ENCODE measurements around the gene CAPN11.

DNA sequence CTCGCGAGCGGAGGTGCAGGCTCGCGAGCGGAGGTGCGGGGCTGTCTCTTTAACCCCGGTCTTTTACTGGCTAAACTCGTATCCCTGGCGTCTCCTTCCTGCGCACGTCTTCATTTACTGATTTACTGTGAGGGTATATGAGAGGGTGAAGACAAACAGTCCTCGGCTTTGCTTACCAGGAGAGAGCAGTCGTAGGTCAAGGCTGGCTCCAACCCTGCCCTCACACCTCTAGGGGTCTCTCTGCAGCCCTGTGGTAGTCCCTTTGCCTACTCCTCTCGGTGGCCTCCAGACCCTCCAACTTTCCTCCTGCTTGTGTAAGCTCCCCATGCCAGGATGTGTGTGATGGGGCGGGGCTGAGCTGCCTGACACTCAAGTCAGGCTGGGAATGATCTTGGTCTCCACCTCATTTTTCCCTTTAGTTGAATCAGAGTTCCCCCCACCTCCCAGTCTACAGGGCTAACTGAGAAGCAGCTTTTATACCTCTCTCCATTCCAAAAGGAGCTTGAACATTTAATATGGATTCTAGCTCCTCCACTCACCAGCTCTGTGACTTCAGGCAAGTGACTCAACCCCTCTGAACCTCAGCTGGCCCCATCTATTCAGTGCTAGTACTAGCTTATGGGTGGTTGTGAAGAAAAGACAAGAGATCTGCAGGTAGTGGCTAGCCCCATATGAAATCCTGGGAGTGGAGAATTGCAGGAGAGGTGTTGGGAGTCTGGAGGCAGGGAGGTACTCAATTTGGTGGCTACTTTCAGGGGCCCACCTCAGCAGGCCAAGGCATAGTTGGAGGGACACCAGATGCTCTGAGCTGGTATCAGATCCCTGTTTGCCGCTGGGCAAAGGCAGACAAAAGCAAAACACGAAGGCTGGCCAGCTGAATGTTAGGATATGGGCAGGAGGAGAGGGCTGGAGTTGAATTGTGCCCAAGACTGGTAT, 65.7 kb downstream of the CAPN11 start:
- TF ChIP-seq, protein P1, sequence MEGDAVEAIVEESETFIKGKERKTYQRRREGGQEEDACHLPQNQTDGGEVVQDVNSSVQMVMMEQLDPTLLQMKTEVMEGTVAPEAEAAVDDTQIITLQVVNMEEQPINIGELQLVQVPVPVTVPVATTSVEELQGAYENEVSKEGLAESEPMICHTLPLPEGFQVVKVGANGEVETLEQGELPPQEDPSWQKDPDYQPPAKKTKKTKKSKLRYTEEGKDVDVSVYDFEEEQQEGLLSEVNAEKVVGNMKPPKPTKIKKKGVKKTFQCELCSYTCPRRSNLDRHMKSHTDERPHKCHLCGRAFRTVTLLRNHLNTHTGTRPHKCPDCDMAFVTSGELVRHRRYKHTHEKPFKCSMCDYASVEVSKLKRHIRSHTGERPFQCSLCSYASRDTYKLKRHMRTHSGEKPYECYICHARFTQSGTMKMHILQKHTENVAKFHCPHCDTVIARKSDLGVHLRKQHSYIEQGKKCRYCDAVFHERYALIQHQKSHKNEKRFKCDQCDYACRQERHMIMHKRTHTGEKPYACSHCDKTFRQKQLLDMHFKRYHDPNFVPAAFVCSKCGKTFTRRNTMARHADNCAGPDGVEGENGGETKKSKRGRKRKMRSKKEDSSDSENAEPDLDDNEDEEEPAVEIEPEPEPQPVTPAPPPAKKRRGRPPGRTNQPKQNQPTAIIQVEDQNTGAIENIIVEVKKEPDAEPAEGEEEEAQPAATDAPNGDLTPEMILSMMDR (conservative IDR thresholded peaks at IDR 0.05; ENCODE audit: low read depth, low read length), result no peak
- TF ChIP-seq MAFK (IDR thresholded peaks at IDR 0.05; ENCODE audit: low read depth, low read length) (no peak), CEBPB (IDR thresholded peaks at IDR 0.05; ENCODE audit: low read depth, low read length) (no peak), MAZ (IDR thresholded peaks at IDR 0.05; ENCODE audit: borderline replicate concordance, low read depth, low read length) (no peak), RAD21 (IDR thresholded peaks at IDR 0.05; ENCODE audit: low read length) (no peak), RFX5 (IDR thresholded peaks at IDR 0.05; ENCODE audit: low read depth, low read length) (no peak), FOS (IDR thresholded peaks at IDR 0.05; ENCODE audit: low read depth, low read length) (no peak)
- TF ChIP-seq, protein P2, sequence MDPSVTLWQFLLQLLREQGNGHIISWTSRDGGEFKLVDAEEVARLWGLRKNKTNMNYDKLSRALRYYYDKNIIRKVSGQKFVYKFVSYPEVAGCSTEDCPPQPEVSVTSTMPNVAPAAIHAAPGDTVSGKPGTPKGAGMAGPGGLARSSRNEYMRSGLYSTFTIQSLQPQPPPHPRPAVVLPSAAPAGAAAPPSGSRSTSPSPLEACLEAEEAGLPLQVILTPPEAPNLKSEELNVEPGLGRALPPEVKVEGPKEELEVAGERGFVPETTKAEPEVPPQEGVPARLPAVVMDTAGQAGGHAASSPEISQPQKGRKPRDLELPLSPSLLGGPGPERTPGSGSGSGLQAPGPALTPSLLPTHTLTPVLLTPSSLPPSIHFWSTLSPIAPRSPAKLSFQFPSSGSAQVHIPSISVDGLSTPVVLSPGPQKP (IDR thresholded peaks at IDR 0.05; ENCODE audit: borderline replicate concordance, low read depth, low read length), result no peak
- TF ChIP-seq, protein P3, sequence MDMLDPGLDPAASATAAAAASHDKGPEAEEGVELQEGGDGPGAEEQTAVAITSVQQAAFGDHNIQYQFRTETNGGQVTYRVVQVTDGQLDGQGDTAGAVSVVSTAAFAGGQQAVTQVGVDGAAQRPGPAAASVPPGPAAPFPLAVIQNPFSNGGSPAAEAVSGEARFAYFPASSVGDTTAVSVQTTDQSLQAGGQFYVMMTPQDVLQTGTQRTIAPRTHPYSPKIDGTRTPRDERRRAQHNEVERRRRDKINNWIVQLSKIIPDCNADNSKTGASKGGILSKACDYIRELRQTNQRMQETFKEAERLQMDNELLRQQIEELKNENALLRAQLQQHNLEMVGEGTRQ (IDR thresholded peaks at IDR 0.05; ENCODE audit: low read depth, low read length), result no peak
